ENCODE results near the gene SPATA31D1.

DNA sequence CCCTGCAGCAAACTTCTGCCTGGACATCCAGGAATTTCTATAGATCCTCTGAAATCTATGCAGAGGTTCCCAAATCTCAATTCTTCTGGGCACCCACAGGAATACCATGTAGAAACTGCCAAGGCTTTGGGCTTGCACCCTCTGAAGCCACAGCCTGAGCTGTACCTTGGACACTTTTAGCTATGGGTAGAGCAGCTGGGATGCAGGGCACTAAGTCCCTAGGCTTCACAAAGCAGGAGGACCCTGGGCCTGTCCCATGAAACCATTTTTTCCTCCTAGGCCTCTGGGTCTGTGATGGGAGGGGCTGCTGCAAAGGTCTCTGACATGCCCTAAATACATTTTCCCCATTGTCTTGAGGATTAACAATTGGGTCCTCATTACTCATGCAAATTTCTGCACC lies 32.9 kb upstream of the SPATA31D1 start:
- TF ChIP-seq, protein P1, sequence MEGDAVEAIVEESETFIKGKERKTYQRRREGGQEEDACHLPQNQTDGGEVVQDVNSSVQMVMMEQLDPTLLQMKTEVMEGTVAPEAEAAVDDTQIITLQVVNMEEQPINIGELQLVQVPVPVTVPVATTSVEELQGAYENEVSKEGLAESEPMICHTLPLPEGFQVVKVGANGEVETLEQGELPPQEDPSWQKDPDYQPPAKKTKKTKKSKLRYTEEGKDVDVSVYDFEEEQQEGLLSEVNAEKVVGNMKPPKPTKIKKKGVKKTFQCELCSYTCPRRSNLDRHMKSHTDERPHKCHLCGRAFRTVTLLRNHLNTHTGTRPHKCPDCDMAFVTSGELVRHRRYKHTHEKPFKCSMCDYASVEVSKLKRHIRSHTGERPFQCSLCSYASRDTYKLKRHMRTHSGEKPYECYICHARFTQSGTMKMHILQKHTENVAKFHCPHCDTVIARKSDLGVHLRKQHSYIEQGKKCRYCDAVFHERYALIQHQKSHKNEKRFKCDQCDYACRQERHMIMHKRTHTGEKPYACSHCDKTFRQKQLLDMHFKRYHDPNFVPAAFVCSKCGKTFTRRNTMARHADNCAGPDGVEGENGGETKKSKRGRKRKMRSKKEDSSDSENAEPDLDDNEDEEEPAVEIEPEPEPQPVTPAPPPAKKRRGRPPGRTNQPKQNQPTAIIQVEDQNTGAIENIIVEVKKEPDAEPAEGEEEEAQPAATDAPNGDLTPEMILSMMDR (IDR thresholded peaks at IDR 0.05 in 8 of 11, conservative IDR thresholded peaks at IDR 0.05 in 3 of 11), result no peak
- no peak for TF ChIP-seq POLR2A (IDR thresholded peaks at IDR 0.05)
